Pons (tissue), 1 donor: ENCODE measurements around the gene SUMO3.

Experiments
- DNase-seq: peaks from one replicate; pipeline ENCODE4 v3.0.0-alpha.2; 2016; ENCODE audit warnings: low spot score

Gene SUMO3

GRCh38 chr21:44778499-44778911, 39.4 kb downstream of the SUMO3 start:
- no peak for DNase-seq

- no peak for DNase-seq
Observed at GRCh38 chr21:44778094-44778493, 39.8 kb downstream of the SUMO3 start.

GRCh38 chr21:44774972-44775371, 42.9 kb downstream of the SUMO3 start:
- DNase-seq = no peak

GRCh38 chr21:44773291-44773932, 44.5 kb downstream of the SUMO3 start:
- DNase-seq = peak; percentile 9

- no peak for DNase-seq
Observed at GRCh38 chr21:44771896-44772525, 45.9 kb downstream of the SUMO3 start.

GRCh38 chr21:44767834-44768831, 49.7 kb downstream of the SUMO3 start:
- no peak for DNase-seq

- DNase-seq = no peak
Observed at GRCh38 chr21:44766818-44767354, 51.0 kb downstream of the SUMO3 start.

- no peak for DNase-seq
Observed at GRCh38 chr21:44766014-44766817, 51.6 kb downstream of the SUMO3 start.

GRCh38 chr21:44765231-44766013, 52.4 kb downstream of the SUMO3 start:
- DNase-seq = no peak

GRCh38 chr21:44764319-44765230, 53.3 kb downstream of the SUMO3 start:
- DNase-seq = no peak

- no peak for DNase-seq
Observed at GRCh38 chr21:44763451-44764318, 54.2 kb downstream of the SUMO3 start.

- no peak for DNase-seq
Observed at GRCh38 chr21:44763050-44763378, 54.8 kb downstream of the SUMO3 start.

- DNase-seq = no peak
Observed at GRCh38 chr21:44762221-44763049, 55.4 kb downstream of the SUMO3 start.

GRCh38 chr21:44761747-44762208, 56.1 kb downstream of the SUMO3 start:
- no peak for DNase-seq

GRCh38 chr21:44761011-44761729, 56.7 kb downstream of the SUMO3 start:
- DNase-seq = no peak

- DNase-seq = no peak
Observed at GRCh38 chr21:44760376-44760775, 57.5 kb downstream of the SUMO3 start.
